ENCODE data around the gene NUP62. TPM values are rescaled to one million over a fixed set of nuclear protein-coding genes. Genes with fewer than 3 reads are reported as not detected.

The NUP62 gene
- total RNA-seq, 1 experiment from 2014 or later = 54.6 TPM

- H3K9me3 ChIP-seq (ENCODE audit: control insufficient read depth, insufficient read depth, low read depth, low read length) = no peaks in the 10 kb centered on the region
- intact Hi-C loops (cut with micrococcal nuclease; ENCODE audit: unreplicated experiment) (no loop called here), in situ Hi-C loops (cut with HindIII; ENCODE audit: low pct_unique_long_range_greater_than_20kb, low sequenced_read_pairs) (no loop called here)
- ChIA-PET POLR2A (interaction anchor here (0.6 kb wide), 1 partner anchor 9 kb away, joined by 4 read pairs; no protein-coding TSS in a partner anchor), CTCF (no interaction called here)
- no peak for TF ChIP-seq POLR2AphosphoS5 (IDR thresholded peaks at IDR 0.05; ENCODE audit: low read depth, low read length)
- TF ChIP-seq REST (IDR thresholded peaks at IDR 0.05; ENCODE audit: insufficient read depth in 1 of 2, low read depth in 2 of 2, low read length in 1 of 2) = no peak
- no peak for TF ChIP-seq CTCF (IDR thresholded peaks at IDR 0.05)
- TF ChIP-seq SIN3A (IDR thresholded peaks at IDR 0.05; ENCODE audit: borderline replicate concordance, insufficient read depth, low read depth, low read length) = no peak
- no peak for TF ChIP-seq TCF7L2 (IDR thresholded peaks at IDR 0.05; ENCODE audit: low read depth, low read length)
- H3K4me3 ChIP-seq (ENCODE audit: low read depth in 2 of 2, low read length in 2 of 2) = no peak overlapping the region
- no peaks in the 10 kb centered on the region for H3K4me1 ChIP-seq (ENCODE audit: control insufficient read depth, insufficient read depth, low read length)
- H3K27me3 ChIP-seq (ENCODE audit: control insufficient read depth, insufficient read depth, low read length) = no peaks in the 10 kb centered on the region
- H3K36me3 ChIP-seq (ENCODE audit: control insufficient read depth, insufficient read depth, low read length) = no peaks in the 10 kb centered on the region
- H3K27ac ChIP-seq (ENCODE audit: low read length) = no peak overlapping the region
- no peak for ATAC-seq
- DNase-seq (ENCODE audit: low read depth, low spot score) = no peak
- no TSS peak for BruUV-seq (replicated peaks)
Measured at GRCh38 chr19:49888510-49888824, 40.8 kb downstream of the NUP62 start.

DNA sequence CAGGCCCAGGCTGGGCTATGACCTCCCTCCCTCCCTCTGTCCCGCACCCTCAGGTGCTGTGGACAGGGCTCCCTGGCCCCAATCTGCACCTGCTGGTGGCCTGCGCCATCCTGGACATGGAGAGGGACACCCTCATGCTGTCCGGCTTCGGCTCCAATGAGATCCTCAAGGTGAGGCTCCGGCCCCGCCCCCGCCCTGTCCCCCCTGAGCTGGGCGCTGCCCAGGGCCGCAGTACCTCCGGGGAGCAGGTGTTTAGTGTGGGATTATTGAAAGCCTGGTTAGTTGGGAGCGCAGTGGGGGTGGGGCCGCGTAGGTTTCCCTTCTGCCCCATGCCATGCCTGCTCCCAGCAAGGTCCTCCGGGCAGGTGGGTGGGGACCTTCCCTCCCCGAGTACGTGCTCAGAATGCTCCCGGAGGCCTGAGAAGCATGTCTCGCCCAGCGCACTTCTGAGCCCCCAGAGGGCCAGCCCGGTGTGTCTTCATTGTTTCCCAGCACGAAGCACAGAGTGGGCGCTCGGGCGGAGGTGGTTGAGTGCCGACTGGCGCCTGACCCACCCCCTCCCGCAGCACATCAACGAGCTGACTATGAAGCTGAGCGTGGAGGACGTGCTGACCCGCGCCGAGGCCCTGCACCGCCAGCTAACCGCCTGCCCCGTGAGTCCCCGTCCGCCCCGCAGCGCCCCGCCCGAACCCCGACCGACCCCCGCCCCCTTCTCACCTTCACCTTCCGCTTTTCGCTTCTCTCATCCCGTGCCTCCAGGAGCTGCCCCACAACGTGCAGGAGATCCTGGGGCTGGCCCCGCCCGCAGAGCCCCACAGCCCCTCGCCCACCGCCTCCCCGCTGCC lies 41.4 kb downstream of the NUP62 start:
- intact Hi-C loops (cut with micrococcal nuclease; ENCODE audit: unreplicated experiment) = no loop called here
- DNase-seq (ENCODE audit: low read depth, low spot score) = no peak
- no peak overlapping the region for H3K4me3 ChIP-seq (ENCODE audit: low read depth in 2 of 2, low read length in 2 of 2)
- no peaks in the 10 kb centered on the region for H3K27me3 ChIP-seq (ENCODE audit: control insufficient read depth, insufficient read depth, low read length)
- ATAC-seq = no peak
- POLR2A ChIA-PET = interaction anchor here (0.6 kb wide), 1 partner anchor 10 kb away, joined by 4 read pairs; no protein-coding TSS in a partner anchor
- no peak overlapping the region for H3K27ac ChIP-seq (ENCODE audit: low read length)
- no peaks in the 10 kb centered on the region for H3K36me3 ChIP-seq (ENCODE audit: control insufficient read depth, insufficient read depth, low read length)
- no peaks in the 10 kb centered on the region for H3K4me1 ChIP-seq (ENCODE audit: control insufficient read depth, insufficient read depth, low read length)
- in situ Hi-C loops (cut with HindIII; ENCODE audit: low pct_unique_long_range_greater_than_20kb, low sequenced_read_pairs) = no loop called here
- CTCF ChIA-PET = no interaction called here
- no peaks in the 10 kb centered on the region for H3K9me3 ChIP-seq (ENCODE audit: control insufficient read depth, insufficient read depth, low read depth, low read length)
- no peak for TF ChIP-seq REST (IDR thresholded peaks at IDR 0.05; ENCODE audit: insufficient read depth in 1 of 2, low read depth in 2 of 2, low read length in 1 of 2)
- BruUV-seq (replicated peaks) = no TSS peak

All from Panc1 (cell line).